ENCODE results near the gene RNF138. TPM values are rescaled to one million over a fixed set of nuclear protein-coding genes. Genes with fewer than 3 reads are reported as not detected.
A peak's percentile ranks its signal among the peaks of the same experiment; 100 is the strongest.
"Not testable (repeated sequence)": the region's sequence is repeated elsewhere in the genome, so short reads cannot be mapped to it uniquely, and the experiment has no call there.

RNF138 gene
- total and polyA plus RNA-seq, 7 experiments from 2014 or later = 72.3 to 142 (median 98.4) TPM

- peak overlapping the region in 6 of 10 donors; percentile 77 to 89 (median 80) for H3K4me3 Mint-ChIP-seq
- ChIA-PET POLR2A (no interaction called here), CTCF (interaction anchor here (0.6 to 5.7 kb wide), 16 partner anchors 8 to 400 kb away, joined by 3 to 87 read pairs (median 3); partner anchors contain the start of gene GAREM1)
- DNase-seq = no peak
- H3K4me1 Mint-ChIP-seq = peaks cover 0 to 15% (median 6%) of the 10 kb centered on the region in 7 donors
- no peaks in the 10 kb centered on the region for H3K36me3 Mint-ChIP-seq
- H3K27me3 Mint-ChIP-seq = peaks cover 0 to 17% (median 0%) of the 10 kb centered on the region in 5 donors
- H3K9me3 Mint-ChIP-seq = peaks cover 0 to 2% (median 0%) of the 10 kb centered on the region in 11 donors
- H3K27ac ChIP-seq (ENCODE audit: low read depth, low read length) = no peak overlapping the region
- no peaks in the 10 kb centered on the region for H3K36me3 ChIP-seq (ENCODE audit: control insufficient read depth in 2 of 3, insufficient read depth in 3 of 3, low read length in 3 of 3)
- H3K4me1 ChIP-seq (ENCODE audit: control insufficient read depth in 2 of 2, insufficient read depth in 2 of 2, low read length in 2 of 2) = no peaks in the 10 kb centered on the region
- H3K4me3 ChIP-seq (ENCODE audit: low read length) = no peak overlapping the region
- intact Hi-C loops (cut with micrococcal nuclease) = loop anchor here in 1 of 2 donors (5.0 to 10.0 kb wide), 2 partner anchors 310 to 473 kb away; partner anchors contain the start of gene B4GALT6
- no peak overlapping the region for H3K27ac Mint-ChIP-seq
- no peaks in the 10 kb centered on the region for H3K27me3 ChIP-seq (ENCODE audit: control insufficient read depth in 2 of 2, insufficient read depth in 2 of 2, low read length in 2 of 2)
- no peak for ATAC-seq
- no peaks in the 10 kb centered on the region for H3K9me3 ChIP-seq (ENCODE audit: control insufficient read depth in 2 of 3, low read length in 3 of 3)
Observed at GRCh38 chr18:32157580-32157979, 65.9 kb downstream of the RNF138 start.

GRCh38 chr18:32158108-32158624, 66.5 kb downstream of the RNF138 start:
- H3K4me1 ChIP-seq (ENCODE audit: control insufficient read depth in 2 of 2, insufficient read depth in 2 of 2, low read length in 2 of 2) = no peaks in the 10 kb centered on the region
- Mint-ChIP-seq H3K4me1 (peaks cover 0 to 9% (median 6%) of the 10 kb centered on the region in 7 donors), H3K4me3 (peak overlapping the region; percentile 39 to 89 (median 78)), H3K36me3 (no peaks in the 10 kb centered on the region), H3K27ac (peak overlapping the region in 2 of 9 donors; percentile 1 to 14), H3K9me3 (peaks cover 0 to 2% (median 0%) of the 10 kb centered on the region in 11 donors), H3K27me3 (peaks cover 0 to 15% (median 0%) of the 10 kb centered on the region in 5 donors)
- no peaks in the 10 kb centered on the region for H3K36me3 ChIP-seq (ENCODE audit: control insufficient read depth in 2 of 3, insufficient read depth in 3 of 3, low read length in 3 of 3)
- POLR2A ChIA-PET = no interaction called here
- H3K27ac ChIP-seq (ENCODE audit: low read depth, low read length) = no peak overlapping the region
- no peaks in the 10 kb centered on the region for H3K27me3 ChIP-seq (ENCODE audit: control insufficient read depth in 2 of 2, insufficient read depth in 2 of 2, low read length in 2 of 2)
- DNase-seq (peak; percentile 34 to 81 (median 75)), ATAC-seq (peak; percentile 96)
- intact Hi-C loops (cut with micrococcal nuclease) = loop anchor here (1.0 to 10.0 kb wide), 7 partner anchors 113 to 473 kb away; partner anchors contain the start of gene B4GALT6 (in 1 of the 2)
- H3K9me3 ChIP-seq (ENCODE audit: control insufficient read depth in 2 of 3, low read length in 3 of 3) = no peaks in the 10 kb centered on the region
- H3K4me3 ChIP-seq (ENCODE audit: low read length) = peak overlapping the region; percentile 36
- CTCF ChIA-PET = interaction anchor here (0.6 to 5.7 kb wide), 20 partner anchors 9 to 604 kb away, joined by 3 to 87 read pairs (median 3); partner anchors contain the start of gene GAREM1

- H3K27ac Mint-ChIP-seq; H3K4me1 ChIP-seq (ENCODE audit: control insufficient read depth in 2 of 2, insufficient read depth in 2 of 2, low read length in 2 of 2); H3K4me3 ChIP-seq (ENCODE audit: low read length); ATAC-seq; DNase-seq; H3K9me3 ChIP-seq (ENCODE audit: control insufficient read depth in 2 of 3, low read length in 3 of 3); H3K36me3 Mint-ChIP-seq; POLR2A ChIA-PET; H3K9me3 Mint-ChIP-seq; H3K36me3 ChIP-seq (ENCODE audit: control insufficient read depth in 2 of 3, insufficient read depth in 3 of 3, low read length in 3 of 3); H3K27me3 ChIP-seq (ENCODE audit: control insufficient read depth in 2 of 2, insufficient read depth in 2 of 2, low read length in 2 of 2); H3K27ac ChIP-seq (ENCODE audit: low read depth, low read length); H3K4me1 Mint-ChIP-seq: not testable (repeated sequence)
- CTCF ChIA-PET = interaction anchor here (0.6 to 5.7 kb wide), 12 partner anchors 9 to 604 kb away, joined by 3 to 87 read pairs (median 4); partner anchors contain the start of gene GAREM1
- intact Hi-C loops (cut with micrococcal nuclease) = loop anchor here (1.0 to 10.0 kb wide), 7 partner anchors 113 to 474 kb away; partner anchors contain the start of gene B4GALT6 (in 1 of the 2)
- Mint-ChIP-seq H3K4me3 (peak overlapping the region; percentile 39 to 89 (median 78)), H3K27me3 (peaks cover 0 to 15% (median 0%) of the 10 kb centered on the region in 5 donors)
Observed at GRCh38 chr18:32158631-32159030, 67.0 kb downstream of the RNF138 start.

- H3K4me3 Mint-ChIP-seq = no peak overlapping the region
- DNase-seq = no peak
- H3K4me3 ChIP-seq (ENCODE audit: low read length) = no peak overlapping the region
- peak overlapping the region in 1 of 9 donors; percentile 48 for H3K27ac Mint-ChIP-seq
- no peak for ATAC-seq
- no peaks in the 10 kb centered on the region for H3K4me1 ChIP-seq (ENCODE audit: control insufficient read depth in 2 of 2, insufficient read depth in 2 of 2, low read length in 2 of 2)
- no peaks in the 10 kb centered on the region for H3K36me3 Mint-ChIP-seq
- intact Hi-C loops (cut with micrococcal nuclease) = no loop called here
- peaks cover 0 to 13% (median 0%) of the 10 kb centered on the region in 5 donors for H3K27me3 Mint-ChIP-seq
- H3K9me3 Mint-ChIP-seq = no peaks in the 10 kb centered on the region
- H3K9me3 ChIP-seq (ENCODE audit: control insufficient read depth in 2 of 3, low read length in 3 of 3) = no peaks in the 10 kb centered on the region
- CTCF ChIA-PET = interaction anchor here (1.0 to 5.7 kb wide), 3 partner anchors 389 to 394 kb away, joined by 4 to 87 read pairs (median 25); no protein-coding TSS in a partner anchor
- H3K4me1 Mint-ChIP-seq = peaks cover 0 to 7% (median 6%) of the 10 kb centered on the region in 7 donors
- no peak overlapping the region for H3K27ac ChIP-seq (ENCODE audit: low read depth, low read length)
- POLR2A ChIA-PET = no interaction called here
- no peaks in the 10 kb centered on the region for H3K27me3 ChIP-seq (ENCODE audit: control insufficient read depth in 2 of 2, insufficient read depth in 2 of 2, low read length in 2 of 2)
- H3K36me3 ChIP-seq (ENCODE audit: control insufficient read depth in 2 of 3, insufficient read depth in 3 of 3, low read length in 3 of 3) = no peaks in the 10 kb centered on the region
Observed at GRCh38 chr18:32160547-32160946, 68.9 kb downstream of the RNF138 start.

DNA sequence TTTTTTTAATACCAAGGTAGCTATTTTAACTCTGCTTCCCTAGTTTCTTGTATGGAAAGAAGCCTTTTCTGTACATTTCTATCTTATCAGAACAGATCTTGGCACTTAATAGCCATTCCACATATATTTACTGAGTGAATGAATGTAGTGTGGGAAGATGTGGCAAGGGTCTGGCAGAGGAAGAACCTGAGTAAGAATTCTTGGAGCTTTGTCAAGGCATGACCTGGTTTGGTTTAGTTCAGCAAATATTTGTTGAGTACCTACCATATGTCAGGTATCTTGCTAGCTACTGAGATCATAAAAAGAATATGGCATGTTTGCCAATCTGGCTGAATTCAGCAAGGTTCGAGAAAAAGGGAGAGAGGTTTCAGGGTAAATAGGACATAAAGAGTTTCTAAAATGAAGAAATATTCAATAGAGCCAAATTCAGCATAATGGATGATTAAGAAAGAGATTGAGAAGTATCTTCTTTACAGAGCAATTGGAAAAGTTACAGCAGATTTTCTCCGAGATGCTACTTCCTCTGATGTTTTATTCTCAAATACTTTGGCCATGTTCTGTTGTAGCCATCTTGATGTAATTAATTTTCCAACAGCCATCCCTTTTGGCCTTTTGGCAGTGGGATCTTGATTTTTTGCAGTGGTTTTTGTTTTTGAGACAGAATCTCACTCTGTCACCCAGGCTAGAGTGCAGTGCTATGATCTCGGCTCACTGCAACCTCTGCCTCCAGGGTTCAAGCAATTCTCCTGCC, 76.5 kb downstream of the RNF138 start:
- Histone ChIP-seq H3K27ac (ENCODE audit: low read depth, low read length) (no peak overlapping the region), H3K27me3 (ENCODE audit: control insufficient read depth in 2 of 2, insufficient read depth in 2 of 2, low read length in 2 of 2) (no peaks in the 10 kb centered on the region), H3K4me1 (ENCODE audit: control insufficient read depth in 2 of 2, insufficient read depth in 2 of 2, low read length in 2 of 2) (no peaks in the 10 kb centered on the region), H3K36me3 (ENCODE audit: control insufficient read depth in 2 of 3, insufficient read depth in 3 of 3, low read length in 3 of 3) (no peaks in the 10 kb centered on the region), H3K4me3 (ENCODE audit: low read length) (no peak overlapping the region), H3K9me3 (ENCODE audit: control insufficient read depth in 2 of 3, low read length in 3 of 3) (no peaks in the 10 kb centered on the region)
- ATAC-seq = no peak
- no peaks in the 10 kb centered on the region for H3K36me3 Mint-ChIP-seq
- no peak for DNase-seq
- intact Hi-C loops (cut with micrococcal nuclease) = no loop called here
- no peaks in the 10 kb centered on the region for H3K9me3 Mint-ChIP-seq
- CTCF ChIA-PET = interaction anchor here (1.5 kb wide), 1 partner anchor 10 kb away, joined by 8 read pairs; no protein-coding TSS in a partner anchor
- H3K27ac Mint-ChIP-seq = no peak overlapping the region
- POLR2A ChIA-PET = no interaction called here
- peaks cover 0 to 7% (median 0%) of the 10 kb centered on the region in 5 donors for H3K27me3 Mint-ChIP-seq
- H3K4me3 Mint-ChIP-seq = no peak overlapping the region
- no peaks in the 10 kb centered on the region for H3K4me1 Mint-ChIP-seq

DNA sequence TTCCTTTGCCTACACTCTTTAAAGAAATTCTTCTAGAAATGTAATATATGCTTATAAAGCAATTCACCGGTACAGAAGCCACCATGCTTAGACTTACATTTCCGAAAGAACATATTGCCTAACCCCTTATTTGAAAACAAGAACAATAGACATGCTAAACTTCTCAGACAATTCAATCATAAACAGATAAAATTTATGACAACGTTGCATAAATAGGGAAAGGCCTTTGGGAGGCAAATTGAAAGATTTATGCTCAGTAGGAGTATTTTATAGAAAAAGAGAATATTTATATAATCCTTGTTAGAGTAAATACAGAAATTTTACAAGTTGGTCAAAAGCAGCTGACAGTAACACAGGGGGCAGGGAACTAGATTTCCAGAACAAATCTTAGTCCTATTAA, 82.0 kb downstream of the RNF138 start:
- H3K36me3 Mint-ChIP-seq = no peaks in the 10 kb centered on the region
- Histone ChIP-seq H3K27me3 (ENCODE audit: control insufficient read depth in 2 of 2, insufficient read depth in 2 of 2, low read length in 2 of 2) (no peaks in the 10 kb centered on the region), H3K27ac (ENCODE audit: low read depth, low read length) (no peak overlapping the region), H3K4me3 (ENCODE audit: low read length) (no peak overlapping the region), H3K36me3 (ENCODE audit: control insufficient read depth in 2 of 3, insufficient read depth in 3 of 3, low read length in 3 of 3) (no peaks in the 10 kb centered on the region), H3K4me1 (ENCODE audit: control insufficient read depth in 2 of 2, insufficient read depth in 2 of 2, low read length in 2 of 2) (no peaks in the 10 kb centered on the region), H3K9me3 (ENCODE audit: control insufficient read depth in 2 of 3, low read length in 3 of 3) (no peaks in the 10 kb centered on the region)
- H3K4me3 Mint-ChIP-seq = no peak overlapping the region
- intact Hi-C loops (cut with micrococcal nuclease) = no loop called here
- peaks cover 0 to 14% (median 0%) of the 10 kb centered on the region in 5 donors for H3K27me3 Mint-ChIP-seq
- no peak overlapping the region for H3K27ac Mint-ChIP-seq
- ChIA-PET POLR2A (no interaction called here), CTCF (no interaction called here)
- no peaks in the 10 kb centered on the region for H3K4me1 Mint-ChIP-seq
- no peak for ATAC-seq
- no peak for DNase-seq
- no peaks in the 10 kb centered on the region for H3K9me3 Mint-ChIP-seq

Data from naive thymus-derived CD4-positive, alpha-beta T cell (primary cell).